Measurements from ENCODE around the gene PCBP3.

The PCBP3 gene

GRCh38 chr21:45753445-45753844, 109.9 kb downstream of the PCBP3 start:
- no peak for TF ChIP-seq CTCF (IDR thresholded peaks at IDR 0.05)

GRCh38 chr21:45756029-45756428, 112.5 kb downstream of the PCBP3 start:
- DNase-seq (ENCODE audit: low spot score), result no peak
- Histone ChIP-seq H3K27ac (no peak overlapping the region), H3K4me3 (no peak overlapping the region)
- TF ChIP-seq CTCF (IDR thresholded peaks at IDR 0.05), result no peak

More at GRCh38 chr21:45753445-45753844, 109.9 kb downstream of the PCBP3 start:
- no peak overlapping the region for H3K4me3 ChIP-seq
- no peak overlapping the region for H3K27ac ChIP-seq
- DNase-seq (ENCODE audit: low spot score), result no peak

- DNase-seq (ENCODE audit: low spot score), result no peak
- no peak for TF ChIP-seq CTCF (IDR thresholded peaks at IDR 0.05)
- Histone ChIP-seq H3K27ac (no peak overlapping the region), H3K4me3 (no peak overlapping the region)
Observed at GRCh38 chr21:45756669-45757068, 113.1 kb downstream of the PCBP3 start.

DNA sequence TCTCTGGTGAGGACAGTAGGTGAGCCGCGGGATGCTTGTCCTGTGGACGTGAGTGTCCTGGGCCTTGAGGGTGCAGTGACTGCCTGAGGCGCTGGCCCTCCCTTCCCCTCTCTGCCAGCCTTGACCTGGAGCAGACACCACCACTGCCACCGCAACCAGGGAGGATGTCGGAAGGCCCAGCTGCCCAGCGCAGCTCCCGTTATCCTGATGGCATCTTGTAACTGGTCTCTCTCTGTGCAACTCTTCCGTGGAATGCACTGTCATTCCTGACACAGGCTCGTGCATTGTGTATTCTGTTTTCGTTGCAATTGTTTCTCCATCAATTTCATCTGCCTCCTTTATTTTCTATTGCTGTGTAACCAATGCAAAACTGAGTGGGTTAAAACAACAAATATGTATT, 118.2 kb downstream of the PCBP3 start:
- TF ChIP-seq CTCF (IDR thresholded peaks at IDR 0.05), result no peak
- no peak overlapping the region for H3K4me3 ChIP-seq
- DNase-seq (ENCODE audit: low spot score), result no peak

DNA sequence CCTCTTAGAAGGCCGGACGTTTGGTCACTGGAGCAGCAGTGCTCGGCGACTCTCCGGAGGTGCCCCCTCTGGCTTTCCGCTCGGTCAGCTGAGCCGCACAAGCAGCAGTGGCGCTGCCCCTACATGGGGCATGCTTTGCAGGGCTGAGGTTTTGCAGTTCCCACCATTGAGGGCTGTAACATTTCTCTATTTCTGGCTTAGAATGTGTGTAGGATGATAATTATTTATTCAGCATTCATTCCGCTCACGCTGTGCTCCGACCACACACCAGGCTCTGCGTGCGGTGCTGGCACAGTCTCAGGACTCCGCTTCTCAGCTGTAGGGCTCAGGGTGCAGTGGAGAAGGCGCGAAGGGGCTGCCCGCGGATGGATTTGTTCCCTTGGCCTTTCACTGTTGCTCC, 119.5 kb downstream of the PCBP3 start:
- H3K4me3 ChIP-seq, result no peak overlapping the region
- no peak overlapping the region for H3K27ac ChIP-seq
- no peak for DNase-seq (ENCODE audit: low spot score)
- no peak for TF ChIP-seq CTCF (IDR thresholded peaks at IDR 0.05)

More for the DNA sequence above, 118.2 kb downstream of the PCBP3 start:
- H3K27ac ChIP-seq, result no peak overlapping the region

DNA sequence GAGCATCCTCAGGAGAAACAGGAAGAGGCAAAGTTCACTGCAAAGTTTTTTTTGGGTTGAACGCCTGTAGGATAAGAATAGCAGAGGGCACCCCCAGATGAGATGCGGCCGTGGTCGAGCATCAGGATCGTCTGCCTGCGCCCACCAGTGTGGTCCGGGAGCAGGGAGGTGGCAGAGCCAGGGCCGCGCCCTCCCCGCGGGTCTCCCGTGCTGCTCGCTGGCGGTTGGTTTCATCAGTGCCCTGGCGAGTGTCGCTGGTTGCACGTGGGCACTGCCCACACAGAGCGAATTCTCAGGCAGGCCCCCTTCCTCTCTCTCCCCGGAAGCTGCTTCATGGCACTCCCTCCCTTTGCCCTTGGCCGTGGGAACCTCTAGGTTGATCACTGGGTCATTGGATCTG, 120.0 kb downstream of the PCBP3 start:
- TF ChIP-seq CTCF (IDR thresholded peaks at IDR 0.05), result no peak
- DNase-seq (ENCODE audit: low spot score), result no peak
- Histone ChIP-seq H3K4me3 (no peak overlapping the region), H3K27ac (no peak overlapping the region)

GRCh38 chr21:45764792-45765191, 121.3 kb downstream of the PCBP3 start:
- no peak for DNase-seq (ENCODE audit: low spot score)
- H3K27ac ChIP-seq, result no peak overlapping the region
- TF ChIP-seq CTCF (IDR thresholded peaks at IDR 0.05), result no peak

More at GRCh38 chr21:45764792-45765191, 121.3 kb downstream of the PCBP3 start:
- no peak overlapping the region for H3K4me3 ChIP-seq
